Ishikawa (cell line): ENCODE data around the gene HOXD12.

Experiments
- CEBPB ChIP-seq: IDR thresholded peaks from 2 replicates; pipeline ENCODE4 v1.6.1; 2012
- CREB1 ChIP-seq: IDR thresholded peaks from 2 replicates; pipeline ENCODE4 v1.6.1; 2012; ENCODE audit warnings: low read depth
- EGR1 ChIP-seq: IDR thresholded peaks from 2 replicates; pipeline ENCODE4 v1.6.1; 2012
- EP300 ChIP-seq: IDR thresholded peaks from 2 replicates; pipeline ENCODE4 v1.6.1; 2012; ENCODE audit warnings: borderline replicate concordance
- FOXM1 ChIP-seq: IDR thresholded peaks from 2 replicates; pipeline ENCODE4 v1.6.1; 2012; ENCODE audit warnings: low read depth, borderline replicate concordance
- NFIC ChIP-seq: IDR thresholded peaks from 2 replicates; pipeline ENCODE4 v1.6.1; 2012
- RAD21 ChIP-seq: IDR thresholded peaks from 2 replicates; pipeline ENCODE4 v1.6.1; 2012; ENCODE audit warnings: low read depth
- REST ChIP-seq: IDR thresholded peaks from 2 replicates; pipeline ENCODE4 v1.6.1; 2012; ENCODE audit warnings: low read depth, mild to moderate bottlenecking
- TAF1 ChIP-seq: IDR thresholded peaks from 2 replicates; pipeline ENCODE4 v1.6.1; 2012; ENCODE audit warnings: low read depth, mild to moderate bottlenecking
- TCF12 ChIP-seq: IDR thresholded peaks from 2 replicates; pipeline ENCODE4 v1.6.1; 2012; ENCODE audit warnings: low read depth
- TEAD4 ChIP-seq: IDR thresholded peaks from 2 replicates; pipeline ENCODE4 v1.6.1; 2012
- YY1 ChIP-seq: IDR thresholded peaks from 2 replicates; pipeline ENCODE4 v1.6.1; 2012; ENCODE audit warnings: low read depth
- TF ChIP-seq, protein P1 (sequence below): IDR thresholded peaks from 2 replicates; pipeline ENCODE4 v1.6.1; 2012

DNA sequence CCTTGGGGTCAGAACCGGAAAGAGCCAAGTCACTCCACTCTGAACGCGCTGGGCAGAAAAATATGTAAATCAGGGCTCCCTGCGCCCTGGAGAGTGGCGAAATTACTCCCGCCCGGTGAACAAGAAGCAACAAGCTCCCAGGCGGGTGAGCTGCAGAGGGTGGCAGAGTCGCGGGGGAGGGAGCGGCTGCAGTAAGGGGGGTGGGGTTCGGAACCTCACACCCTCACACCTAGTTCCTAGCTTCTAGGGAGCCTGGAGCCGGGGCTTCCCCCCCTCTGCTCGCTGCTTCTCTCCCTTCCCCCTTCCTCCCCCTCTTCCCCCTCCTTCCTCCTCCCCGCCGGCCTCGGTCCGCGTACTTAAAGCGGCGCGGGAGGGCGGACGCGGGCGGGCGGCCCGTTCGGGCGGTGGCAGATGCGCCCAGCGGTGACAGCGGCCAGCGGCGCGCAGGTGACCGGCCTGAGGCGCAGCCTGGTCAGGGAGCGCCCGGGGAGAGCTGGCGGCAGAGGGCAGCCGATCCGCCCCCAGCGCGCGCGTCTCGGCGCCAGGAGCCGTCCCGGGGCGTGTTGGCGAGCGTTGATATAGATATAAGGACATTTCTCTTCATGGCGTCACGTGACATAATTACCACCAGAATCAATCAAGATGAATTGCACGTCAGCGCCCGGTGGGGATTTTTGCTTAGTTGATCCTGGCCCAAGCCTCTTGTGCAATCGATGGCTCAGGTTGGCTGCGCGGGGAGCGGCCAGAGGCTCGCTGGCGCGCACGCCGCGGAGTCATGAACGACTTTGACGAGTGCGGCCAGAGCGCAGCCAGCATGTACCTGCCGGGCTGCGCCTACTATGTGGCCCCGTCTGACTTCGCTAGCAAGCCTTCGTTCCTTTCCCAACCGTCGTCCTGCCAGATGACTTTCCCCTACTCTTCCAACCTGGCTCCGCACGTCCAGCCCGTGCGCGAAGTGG lies 7.3 kb downstream of the HOXD12 start, which contains the start of gene HOXD11:
- no peak for TF ChIP-seq FOXM1
- no peak for TF ChIP-seq REST
- TF ChIP-seq TAF1, result no peak
- peak; percentile 20; the same call in 1 of the 2 replicates for TF ChIP-seq YY1
- no peak; the same call in 1 of the 2 replicates for TF ChIP-seq TCF12
- TF ChIP-seq NFIC, result peak; percentile 27
- TF ChIP-seq CEBPB, result peak; percentile 96
- TF ChIP-seq, protein P1, sequence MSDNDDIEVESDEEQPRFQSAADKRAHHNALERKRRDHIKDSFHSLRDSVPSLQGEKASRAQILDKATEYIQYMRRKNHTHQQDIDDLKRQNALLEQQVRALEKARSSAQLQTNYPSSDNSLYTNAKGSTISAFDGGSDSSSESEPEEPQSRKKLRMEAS, result peak; percentile 81
- TF ChIP-seq CREB1, result no peak
- TF ChIP-seq EP300, result no peak
- TF ChIP-seq RAD21, result no peak
- no peak for TF ChIP-seq EGR1
- TF ChIP-seq TEAD4, result no peak
